HG03025 (cell line): Measurements from ENCODE around the gene NBR1.
"Not testable (repeated sequence)": the region's sequence is repeated elsewhere in the genome, so short reads cannot be mapped to it uniquely, and the experiment has no call there.

Source experiments
- ATAC-seq: cut with Tn5 transposase; IDR thresholded peaks from one replicate; pipeline ENCODE4 v1.9.1; 2021; ENCODE audit warnings: mild to moderate bottlenecking, moderate library complexity; ENCODE audit not compliant: unreplicated experiment, low FRiP score

The NBR1 gene

GRCh38 chr17:43170766-43171585, at the start of gene NBR1:
NBR1 (plus strand) TSS chr17:43171214; CDS start chr17:43175800, 4,586 bp downstream.
- ATAC-seq, result peak; percentile 75

GRCh38 chr17:43125133-43125966, 45.7 kb upstream of the NBR1 start, which contains the start of gene BRCA1:
BRCA1 (minus strand) TSS chr17:43125364; CDS start chr17:43124096, 1,268 bp downstream.
- peak; percentile 78 for ATAC-seq

- ATAC-seq, result no peak
These were observed 44.8 kb upstream of the NBR1 start for GRCh38 chr17:43125967-43126910.

GRCh38 chr17:43126911-43127290, 44.1 kb upstream of the NBR1 start:
- ATAC-seq, result no peak

- ATAC-seq, result not testable (repeated sequence)
These were observed 43.6 kb upstream of the NBR1 start for GRCh38 chr17:43127333-43127876.

GRCh38 chr17:43129671-43130010, 41.4 kb upstream of the NBR1 start:
- no peak for ATAC-seq

- no peak for ATAC-seq
These were observed 38.9 kb upstream of the NBR1 start for GRCh38 chr17:43132117-43132516.

GRCh38 chr17:43133439-43133838, 37.6 kb upstream of the NBR1 start:
- ATAC-seq, result not testable (repeated sequence)

GRCh38 chr17:43134774-43135453, 36.1 kb upstream of the NBR1 start:
- no peak for ATAC-seq

- ATAC-seq, result no peak
These were observed 35.6 kb upstream of the NBR1 start for GRCh38 chr17:43135454-43135819.

- ATAC-seq, result not testable (repeated sequence)
These were observed 34.4 kb upstream of the NBR1 start for GRCh38 chr17:43136574-43136973.

GRCh38 chr17:43138531-43138930, 32.5 kb upstream of the NBR1 start:
- ATAC-seq, result not testable (repeated sequence)

GRCh38 chr17:43140396-43141332, 30.4 kb upstream of the NBR1 start:
- ATAC-seq, result no peak

GRCh38 chr17:43142153-43142552, 28.9 kb upstream of the NBR1 start:
- no peak for ATAC-seq

- no peak for ATAC-seq
These were observed 27.8 kb upstream of the NBR1 start for GRCh38 chr17:43143201-43143600.

GRCh38 chr17:43146649-43147048, 24.4 kb upstream of the NBR1 start:
- ATAC-seq, result no peak

GRCh38 chr17:43151880-43152456, 19.0 kb upstream of the NBR1 start:
- ATAC-seq, result no peak

- not testable (repeated sequence) for ATAC-seq
These were observed 17.7 kb upstream of the NBR1 start for GRCh38 chr17:43153197-43153835.
